LNCaP clone FGC (cell line): ENCODE data around the gene BIRC5.

Experiments
- DNase-seq: peaks from one replicate; pipeline ENCODE4 v3.0.0-alpha.2; 2011; ENCODE audit warnings: low read depth
- H3K4me3 ChIP-seq: 2 replicates; pipeline ENCODE4 v1.5.1; 2011; ENCODE audit warnings: mild to moderate bottlenecking, low read depth, low read length, control low read depth
- TF ChIP-seq, protein P1 (sequence below): IDR thresholded peaks from 2 replicates; pipeline ENCODE4 v1.5.1; 2012; ENCODE audit warnings: mild to moderate bottlenecking; ENCODE audit not compliant: control insufficient read depth, insufficient read depth; ENCODE audit errors: extremely low read depth

The BIRC5 gene

DNA sequence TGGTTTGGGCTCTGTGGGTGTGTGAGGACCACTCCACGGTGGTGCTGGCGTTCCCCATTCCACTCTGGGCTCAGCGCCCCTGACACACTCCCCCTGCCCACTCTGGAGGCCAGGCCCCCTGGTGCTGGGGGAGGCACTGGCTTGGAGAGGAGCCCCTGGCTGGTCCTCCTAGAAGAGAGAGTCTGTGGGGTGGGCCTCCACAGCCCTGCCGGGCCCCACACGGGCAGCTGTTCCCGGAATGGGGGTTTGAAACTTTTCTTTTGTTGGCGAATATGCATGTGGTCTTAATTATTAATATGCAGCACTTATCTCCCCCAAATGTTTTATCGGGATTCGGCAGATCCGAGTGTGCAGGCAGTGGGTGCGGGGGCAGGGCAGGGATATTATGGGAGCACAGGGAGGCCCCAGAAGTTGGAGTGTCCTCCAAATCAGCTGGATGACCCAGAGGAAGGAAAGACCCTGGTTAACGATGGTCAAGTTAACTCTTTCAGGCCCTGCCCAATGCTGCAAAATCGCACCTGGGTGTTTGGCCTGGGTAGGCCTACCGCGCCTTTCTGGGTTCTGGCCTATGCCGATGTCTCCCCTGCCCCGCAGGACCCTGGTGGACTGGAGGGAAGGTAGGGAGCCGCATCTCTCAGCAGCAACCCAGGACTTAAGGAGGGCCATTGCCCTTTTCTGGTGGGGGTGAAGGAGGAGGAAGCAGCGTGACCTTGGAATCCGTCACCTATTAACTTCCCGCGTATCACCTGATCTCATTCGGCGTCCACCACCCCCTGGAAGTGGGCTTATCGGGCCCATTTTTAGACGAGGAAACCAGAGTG is 53.4 kb downstream of the BIRC5 start:
- DNase-seq = no peak
- no peak overlapping the region for H3K4me3 ChIP-seq
- TF ChIP-seq, protein P1, sequence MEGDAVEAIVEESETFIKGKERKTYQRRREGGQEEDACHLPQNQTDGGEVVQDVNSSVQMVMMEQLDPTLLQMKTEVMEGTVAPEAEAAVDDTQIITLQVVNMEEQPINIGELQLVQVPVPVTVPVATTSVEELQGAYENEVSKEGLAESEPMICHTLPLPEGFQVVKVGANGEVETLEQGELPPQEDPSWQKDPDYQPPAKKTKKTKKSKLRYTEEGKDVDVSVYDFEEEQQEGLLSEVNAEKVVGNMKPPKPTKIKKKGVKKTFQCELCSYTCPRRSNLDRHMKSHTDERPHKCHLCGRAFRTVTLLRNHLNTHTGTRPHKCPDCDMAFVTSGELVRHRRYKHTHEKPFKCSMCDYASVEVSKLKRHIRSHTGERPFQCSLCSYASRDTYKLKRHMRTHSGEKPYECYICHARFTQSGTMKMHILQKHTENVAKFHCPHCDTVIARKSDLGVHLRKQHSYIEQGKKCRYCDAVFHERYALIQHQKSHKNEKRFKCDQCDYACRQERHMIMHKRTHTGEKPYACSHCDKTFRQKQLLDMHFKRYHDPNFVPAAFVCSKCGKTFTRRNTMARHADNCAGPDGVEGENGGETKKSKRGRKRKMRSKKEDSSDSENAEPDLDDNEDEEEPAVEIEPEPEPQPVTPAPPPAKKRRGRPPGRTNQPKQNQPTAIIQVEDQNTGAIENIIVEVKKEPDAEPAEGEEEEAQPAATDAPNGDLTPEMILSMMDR = no peak

DNA sequence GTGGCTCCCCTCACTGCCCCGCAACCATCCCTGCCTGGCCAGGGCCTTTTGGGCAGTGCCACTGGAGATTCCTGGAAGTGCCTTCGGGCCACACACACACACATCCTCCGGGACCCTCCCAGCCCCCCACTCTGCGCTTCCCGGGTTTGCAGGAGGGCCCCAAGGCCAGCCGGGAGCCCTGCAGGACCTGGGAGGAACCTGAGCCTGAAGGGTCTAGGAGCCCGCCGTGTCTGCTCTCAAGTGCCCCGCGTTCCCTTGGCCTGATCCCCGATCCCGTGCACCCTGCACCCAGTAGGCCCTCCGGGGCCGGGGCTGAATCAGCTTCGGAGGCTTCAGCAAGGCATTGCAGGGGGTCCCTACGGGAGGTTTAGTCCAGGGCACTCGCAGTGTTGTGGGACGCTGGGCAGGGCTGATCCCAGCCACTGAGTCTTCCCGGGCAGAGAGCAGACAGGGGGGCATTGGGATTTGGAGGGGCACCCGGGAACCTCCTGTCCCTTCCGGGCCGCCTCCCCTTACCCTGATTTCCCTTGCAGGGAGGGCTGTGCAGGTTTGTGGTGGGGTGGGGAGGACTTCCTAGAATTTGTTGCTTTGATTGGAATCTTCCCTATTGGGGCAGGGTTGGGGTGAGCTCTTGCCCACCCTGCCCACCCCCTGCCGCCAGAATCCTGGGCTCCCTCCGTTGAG is 54.3 kb downstream of the BIRC5 start:
- H3K4me3 ChIP-seq = no peak overlapping the region
- TF ChIP-seq, protein P1 = no peak

DNA sequence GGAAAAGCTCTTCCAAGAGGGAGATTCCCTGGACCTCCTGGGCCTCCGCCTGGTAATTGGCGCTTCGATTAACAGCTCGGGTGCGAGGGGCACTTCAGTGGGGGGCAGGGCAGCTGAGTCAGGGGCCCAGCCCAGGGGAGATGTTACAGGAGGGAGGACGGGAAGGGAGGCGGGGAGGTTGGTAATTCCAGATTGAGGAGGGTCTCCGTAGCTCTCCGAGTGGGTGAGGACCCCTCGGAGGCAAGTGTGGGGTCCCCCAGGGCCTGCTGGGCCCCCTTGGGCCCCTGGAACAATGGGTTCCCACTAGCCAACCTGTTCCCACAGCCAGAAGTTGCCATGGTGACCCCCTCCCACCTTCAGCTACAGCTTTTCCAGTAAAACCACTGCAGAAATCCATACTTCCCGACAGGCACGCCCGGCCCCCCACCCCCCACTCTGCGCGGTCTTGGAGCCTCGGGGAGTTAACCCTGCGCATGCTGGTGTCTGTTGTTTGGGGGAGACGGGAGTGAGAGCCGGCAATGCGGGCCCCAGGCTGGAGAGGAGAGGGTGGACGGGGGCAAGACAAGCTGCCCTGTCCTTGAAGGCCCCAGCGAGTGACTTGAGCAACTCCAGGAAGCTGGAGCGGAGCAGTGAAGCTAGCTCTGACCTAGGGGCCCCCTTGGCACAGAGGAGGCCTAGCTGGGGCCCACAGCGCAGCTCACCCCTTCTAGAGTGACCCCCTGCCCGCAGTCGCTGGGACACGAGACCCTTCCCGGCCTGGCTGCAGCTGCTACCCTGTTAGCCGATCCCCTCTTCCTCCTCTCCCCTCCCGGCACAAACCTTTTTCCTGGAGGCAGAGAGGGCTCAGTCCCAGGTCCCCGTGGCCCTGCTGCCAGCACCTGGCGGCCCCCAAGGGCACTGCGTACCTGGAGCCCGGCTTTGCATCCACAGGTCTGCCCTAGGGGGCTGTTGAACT is 55.2 kb downstream of the BIRC5 start:
- DNase-seq = no peak
- no peak overlapping the region for H3K4me3 ChIP-seq
- TF ChIP-seq, protein P1 = no peak

More for the DNA sequence above, 54.3 kb downstream of the BIRC5 start:
- no peak for DNase-seq

DNA sequence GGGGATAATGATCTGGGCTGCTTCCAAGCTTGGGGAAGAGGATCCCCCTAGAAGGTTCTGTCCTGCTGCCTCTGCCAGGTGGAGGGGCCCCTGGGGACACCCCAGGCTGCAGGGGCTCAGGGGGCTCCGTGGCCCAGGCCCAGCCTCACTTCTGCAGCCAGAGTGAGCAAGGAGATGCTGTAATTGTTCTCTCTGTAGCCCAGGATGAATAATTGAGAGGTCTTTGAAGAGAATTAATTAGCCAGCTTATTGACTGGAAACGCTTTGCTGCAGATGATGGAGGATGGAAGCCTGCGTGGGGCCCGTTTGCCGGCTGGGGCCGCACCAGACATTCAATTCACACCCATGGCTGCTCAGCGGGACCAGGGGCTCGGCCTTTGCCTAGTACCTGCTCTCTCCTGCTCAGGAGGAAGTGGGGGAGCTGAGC is 55.9 kb downstream of the BIRC5 start:
- H3K4me3 ChIP-seq = no peak overlapping the region
- TF ChIP-seq, protein P1 = no peak
- no peak for DNase-seq

DNA sequence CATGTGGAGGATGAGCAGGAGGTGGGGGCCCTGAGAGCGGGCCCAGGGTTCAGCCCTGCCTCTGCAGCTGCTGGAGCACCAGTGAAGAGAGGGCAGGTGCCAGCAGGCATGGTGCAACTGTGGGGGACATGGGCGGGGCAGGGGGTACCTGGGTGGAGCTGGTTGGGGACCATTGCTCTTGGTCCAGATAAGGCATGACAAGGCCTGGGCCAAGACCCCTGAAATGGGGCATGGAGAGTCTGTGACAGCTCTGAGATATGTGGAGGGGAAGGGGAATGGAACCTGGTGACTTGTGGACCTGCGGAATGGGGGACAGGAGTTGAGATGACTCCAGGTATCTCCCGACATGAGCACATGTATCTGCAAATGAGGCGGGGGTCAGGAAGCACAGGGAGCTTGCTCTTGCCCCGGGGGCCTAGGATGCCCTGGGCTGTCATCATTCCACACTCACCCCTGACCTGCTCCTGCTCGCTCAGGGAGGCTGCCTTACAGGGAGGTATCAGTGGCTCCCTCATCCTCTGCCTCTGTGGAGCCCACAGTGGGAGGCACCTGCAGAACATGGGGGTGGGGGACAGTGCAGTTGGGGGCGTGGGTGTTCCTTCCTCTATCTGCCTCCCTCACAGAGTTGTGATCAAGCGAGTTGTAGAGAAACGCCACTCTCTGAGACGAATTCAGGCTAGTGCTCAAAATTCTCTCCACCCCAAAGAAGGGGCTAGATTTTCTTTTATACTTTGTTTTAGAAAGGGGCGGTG is 57.5 kb downstream of the BIRC5 start:
- DNase-seq = no peak
- TF ChIP-seq, protein P1 = no peak
- no peak overlapping the region for H3K4me3 ChIP-seq
